GM21381 (cell line): ENCODE data around the gene HCAR3.
"Not testable (repeated sequence)": the region's sequence is repeated elsewhere in the genome, so short reads cannot be mapped to it uniquely, and the experiment has no call there.

ENCODE experiments used
- ATAC-seq: cut with Tn5 transposase; IDR thresholded peaks from one replicate; pipeline ENCODE4 v1.9.1; 2021; ENCODE audit warnings: mild to moderate bottlenecking, moderate library complexity; ENCODE audit not compliant: unreplicated experiment

The HCAR3 gene

GRCh38 chr12:122724641-122725243, 8.1 kb upstream of the HCAR3 start:
- ATAC-seq = no peak

DNA sequence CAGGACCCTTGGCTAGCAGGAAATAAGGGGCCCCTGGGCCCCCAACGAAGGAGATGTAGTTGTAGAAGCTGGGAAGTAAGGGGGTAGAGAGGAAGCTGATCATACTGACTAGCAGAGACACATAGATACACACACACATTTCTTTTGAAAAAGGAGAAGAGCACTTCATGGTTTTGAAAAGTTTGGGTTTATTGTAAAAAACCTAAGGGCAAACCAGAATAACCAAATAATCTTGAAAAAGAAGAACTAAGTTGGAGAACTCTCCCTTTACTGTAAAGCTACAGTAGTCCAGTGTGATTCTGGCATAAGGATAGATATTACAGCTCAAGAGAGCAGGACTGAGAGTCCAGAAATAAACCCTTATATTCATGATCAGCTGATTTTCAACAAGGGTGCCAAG, 5.8 kb upstream of the HCAR3 start:
- ATAC-seq = no peak

- ATAC-seq = no peak
These were observed 4.5 kb upstream of the HCAR3 start for GRCh38 chr12:122721057-122721545.

DNA sequence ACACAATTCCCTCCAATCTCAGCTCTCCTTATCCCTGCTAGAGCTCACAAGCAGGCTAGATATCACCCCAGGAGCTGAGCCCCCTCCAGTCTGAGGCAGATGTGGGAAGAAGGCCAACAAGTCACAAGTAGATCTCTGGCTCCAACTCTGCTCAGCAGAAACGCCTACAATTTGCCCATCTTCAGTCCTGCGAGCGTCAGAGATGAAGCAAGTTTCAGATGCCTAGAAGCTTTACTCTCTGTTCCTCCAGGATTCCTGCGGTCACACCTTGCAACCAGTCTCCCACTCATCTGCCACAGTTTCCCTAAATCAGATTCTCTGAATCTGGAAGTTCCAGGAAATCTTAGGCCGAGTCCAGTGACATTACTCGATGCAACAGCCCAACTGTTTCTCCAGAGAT, 1.4 kb downstream of the HCAR3 start:
- ATAC-seq = not testable (repeated sequence)

- ATAC-seq = not testable (repeated sequence)
These were observed 3.0 kb downstream of the HCAR3 start for GRCh38 chr12:122713491-122714188.

DNA sequence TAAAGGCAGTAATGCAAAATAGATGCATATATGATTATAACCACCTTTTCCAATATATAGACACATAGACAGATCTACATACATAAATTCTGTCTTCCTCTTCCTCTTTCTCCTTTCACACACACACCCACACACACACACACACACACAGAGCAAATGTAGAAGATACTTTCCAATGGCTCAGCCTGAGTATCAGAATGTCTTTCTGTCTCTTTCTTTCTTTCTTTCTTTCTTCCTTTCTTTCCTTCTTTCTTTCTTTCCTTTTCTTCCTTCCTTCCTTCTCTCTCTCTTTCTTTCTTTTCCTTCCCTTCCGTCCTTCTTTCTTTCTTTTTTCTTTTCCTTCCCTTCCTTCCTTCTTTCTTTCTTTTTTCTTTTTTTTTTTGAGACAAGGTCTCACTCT, 5.3 kb downstream of the HCAR3 start:
- not testable (repeated sequence) for ATAC-seq

DNA sequence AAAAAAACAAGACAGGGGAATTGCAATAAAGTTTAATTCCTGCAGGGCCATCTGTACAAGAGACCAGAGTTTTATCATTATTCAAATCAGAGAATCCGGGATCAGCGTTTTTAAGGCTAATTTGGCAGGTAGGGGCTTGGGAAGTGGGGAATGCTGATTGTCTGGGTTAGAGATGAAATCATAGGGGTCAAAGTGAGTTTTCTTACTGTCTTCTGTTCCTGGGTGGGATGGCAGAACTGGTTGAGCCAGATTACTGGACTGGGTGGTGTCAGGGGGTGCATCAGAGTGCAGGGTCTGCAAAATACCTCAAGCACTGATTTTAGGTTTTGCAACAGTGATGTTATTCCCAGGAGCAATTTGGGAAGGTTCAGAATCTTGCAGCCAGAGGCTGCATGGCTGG, 6.3 kb downstream of the HCAR3 start:
- not testable (repeated sequence) for ATAC-seq

- not testable (repeated sequence) for ATAC-seq
These were observed 7.3 kb downstream of the HCAR3 start for GRCh38 chr12:122709287-122709686.

GRCh38 chr12:122703841-122704240, 12.8 kb downstream of the HCAR3 start:
- not testable (repeated sequence) for ATAC-seq

- ATAC-seq = not testable (repeated sequence)
These were observed 13.6 kb downstream of the HCAR3 start, which contains the start of gene HCAR2 for GRCh38 chr12:122702890-122703611. HCAR2 (minus strand) TSS chr12:122703357; CDS start chr12:122703283, 74 bp downstream.

GRCh38 chr12:122701481-122701880, 15.1 kb downstream of the HCAR3 start:
- not testable (repeated sequence) for ATAC-seq

DNA sequence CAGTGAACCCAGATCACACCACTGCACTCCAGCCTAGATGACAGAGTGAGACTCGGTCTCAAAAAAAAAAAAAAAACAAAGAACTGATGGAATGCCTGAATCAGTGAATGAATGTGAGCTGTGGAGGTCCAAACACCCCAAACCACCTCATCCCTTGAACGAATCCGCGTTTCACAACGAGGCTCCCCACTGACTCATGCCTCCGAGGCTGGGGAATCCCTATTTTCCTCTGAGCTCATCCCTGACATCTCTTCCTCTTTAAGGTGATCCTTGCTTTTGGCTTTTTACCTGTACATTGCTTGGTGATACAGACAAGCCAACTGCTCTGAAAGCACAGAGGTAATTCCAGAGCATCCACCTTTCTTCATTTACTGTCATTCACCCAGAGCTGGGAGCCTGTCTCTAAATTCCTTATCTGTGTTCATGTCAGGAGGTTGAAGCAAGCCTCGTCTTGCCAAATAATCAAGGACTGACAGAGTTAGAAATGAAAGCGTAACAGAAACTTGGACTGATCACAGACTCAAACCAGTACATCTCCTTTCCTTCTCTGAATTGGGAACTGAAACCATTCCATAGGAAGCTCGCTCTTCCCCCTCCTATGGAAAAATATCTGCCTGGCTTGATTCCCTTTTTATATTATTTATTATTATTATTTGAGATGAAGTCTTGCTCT, 16.4 kb downstream of the HCAR3 start:
- not testable (repeated sequence) for ATAC-seq

DNA sequence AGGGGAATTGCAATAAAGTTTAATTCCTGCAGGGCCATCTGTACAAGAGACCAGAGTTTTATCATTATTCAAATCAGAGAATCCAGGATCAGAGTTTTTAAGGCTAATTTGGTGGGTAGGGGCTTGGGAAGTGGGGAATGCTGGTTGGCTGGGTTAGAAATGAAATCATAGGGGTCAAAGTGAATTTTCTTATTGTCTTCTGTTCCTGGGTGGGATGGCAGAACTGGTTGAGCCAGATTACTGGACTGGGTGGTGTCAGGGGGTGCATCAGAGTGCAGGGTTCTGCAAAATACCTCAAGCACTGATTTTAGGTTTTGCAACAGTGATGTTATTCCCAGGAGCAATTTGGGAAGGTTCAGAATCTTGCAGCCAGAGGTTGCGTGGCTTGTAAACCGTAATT, 19.7 kb downstream of the HCAR3 start:
- ATAC-seq = not testable (repeated sequence)

- no peak for ATAC-seq
These were observed 25.0 kb downstream of the HCAR3 start for GRCh38 chr12:122691566-122691965.

DNA sequence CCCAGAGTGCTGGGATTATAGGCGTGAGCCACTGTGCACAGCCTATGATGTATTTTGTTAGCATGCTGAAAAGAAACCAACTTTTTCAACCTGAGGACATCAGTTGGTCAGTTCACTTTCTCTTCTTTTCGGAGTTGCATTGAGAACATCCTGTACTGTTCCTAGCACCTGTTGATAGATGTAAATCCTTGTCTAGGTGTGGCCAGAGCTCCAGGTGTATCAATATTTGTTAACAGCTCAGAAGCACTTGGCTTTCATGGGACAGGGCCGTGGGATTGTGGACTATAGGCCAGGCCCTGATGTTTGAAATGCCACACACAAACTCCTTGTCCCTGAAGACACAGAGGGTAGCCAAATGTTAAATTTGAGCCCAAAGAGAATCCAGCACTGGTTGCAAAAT, 28.3 kb downstream of the HCAR3 start:
- no peak for ATAC-seq

- ATAC-seq = no peak
These were observed 29.5 kb downstream of the HCAR3 start for GRCh38 chr12:122687086-122687485.

- ATAC-seq = no peak
These were observed 30.1 kb downstream of the HCAR3 start for GRCh38 chr12:122686538-122686937.

GRCh38 chr12:122684297-122684813, 32.3 kb downstream of the HCAR3 start:
- no peak for ATAC-seq

- ATAC-seq = no peak
These were observed 34.8 kb downstream of the HCAR3 start for GRCh38 chr12:122681814-122682213.

DNA sequence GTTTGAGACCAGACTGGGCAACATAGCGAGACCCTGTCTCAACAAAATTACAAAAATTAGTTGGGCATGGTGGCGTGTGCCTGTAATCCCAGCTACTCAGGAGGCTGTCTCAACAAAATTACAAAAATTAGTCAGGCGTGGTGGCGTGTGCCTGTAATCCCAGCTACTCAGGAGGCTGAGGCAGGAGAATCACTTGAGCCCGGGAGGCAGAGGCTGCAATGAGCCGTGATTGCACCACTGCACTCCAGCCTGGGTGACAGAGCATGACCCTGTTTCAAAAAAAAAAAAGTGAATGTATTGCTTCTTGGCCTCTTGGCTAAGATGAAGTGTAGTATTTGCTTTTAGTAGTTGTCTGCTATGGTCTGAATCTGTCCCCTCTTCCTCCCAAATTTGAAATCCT, 35.6 kb downstream of the HCAR3 start:
- not testable (repeated sequence) for ATAC-seq

GRCh38 chr12:122676781-122677180, 39.8 kb downstream of the HCAR3 start:
- ATAC-seq = not testable (repeated sequence)
